Chondrocyte (in vitro differentiated cells): Measurements from ENCODE around the gene TRAPPC6A. TPM values are rescaled to one million over a fixed set of nuclear protein-coding genes. Genes with fewer than 3 reads are reported as not detected.

Experiments used
- DNase-seq: peaks from one replicate; pipeline ENCODE4 v3.0.0; 2021; ENCODE audit warnings: mixed read lengths, low spot score
- H3K27ac Mint-ChIP-seq: one replicate; pipeline ENCODE4 v1.8.0; 2021; ENCODE audit warnings: mild to moderate bottlenecking, moderate library complexity, mixed read lengths; ENCODE audit not compliant: unreplicated experiment
- H3K27me3 Mint-ChIP-seq: 2 replicates; pipeline ENCODE4 v1.8.0; 2021; ENCODE audit warnings: low read depth, mixed read lengths
- H3K36me3 Mint-ChIP-seq: 2 replicates; pipeline ENCODE4 v1.8.0; 2021; ENCODE audit warnings: low read depth, mixed read lengths
- H3K4me1 Mint-ChIP-seq: 2 replicates; pipeline ENCODE4 v1.8.0; 2021; ENCODE audit warnings: low read depth, mild to moderate bottlenecking, mixed read lengths
- H3K4me3 Mint-ChIP-seq: one replicate; pipeline ENCODE4 v1.8.0; 2021; ENCODE audit warnings: mild to moderate bottlenecking, moderate library complexity, mixed read lengths; ENCODE audit not compliant: unreplicated experiment
- H3K9me3 Mint-ChIP-seq: 2 replicates; pipeline ENCODE4 v1.8.0; 2021; ENCODE audit warnings: low read depth, mixed read lengths
- CTCF ChIP-seq: fragments of 200-600 bp; sonication (generic); IDR thresholded peaks from 2 replicates; pipeline ENCODE4 v1.5.0; 2021; ENCODE audit warnings: antibody characterized with exemption, mild to moderate bottlenecking, moderate library complexity
- total RNA-seq: library from RNA; stranded (reverse); gene quantifications from 3 replicates; pipeline ENCODE4 v1.2.1, GENCODE V29; 2021

The TRAPPC6A gene
- total RNA-seq, 1 donor from 2014 or later = 12.7 TPM

GRCh38 chr19:45130236-45130635 is 47.8 kb downstream of the TRAPPC6A start:
- H3K27me3 Mint-ChIP-seq = no peaks in the 10 kb centered on the region
- no peaks in the 10 kb centered on the region for H3K36me3 Mint-ChIP-seq
- no peak for TF ChIP-seq CTCF
- DNase-seq = no peak
- H3K27ac Mint-ChIP-seq = no peak overlapping the region
- peaks cover 8% of the 10 kb centered on the region for H3K4me1 Mint-ChIP-seq
- H3K4me3 Mint-ChIP-seq = no peak overlapping the region
- H3K9me3 Mint-ChIP-seq = no peaks in the 10 kb centered on the region

- Mint-ChIP-seq H3K4me1 (peaks cover 11% of the 10 kb centered on the region), H3K9me3 (no peaks in the 10 kb centered on the region), H3K27me3 (no peaks in the 10 kb centered on the region), H3K27ac (no peak overlapping the region), H3K36me3 (no peaks in the 10 kb centered on the region), H3K4me3 (no peak overlapping the region)
- TF ChIP-seq CTCF = no peak
- DNase-seq = no peak
These were observed 49.2 kb downstream of the TRAPPC6A start for GRCh38 chr19:45128806-45129205.

- Mint-ChIP-seq H3K4me1 (peaks cover 11% of the 10 kb centered on the region), H3K27ac (no peak overlapping the region), H3K4me3 (no peak overlapping the region), H3K9me3 (no peaks in the 10 kb centered on the region), H3K27me3 (no peaks in the 10 kb centered on the region), H3K36me3 (no peaks in the 10 kb centered on the region)
- DNase-seq = no peak
- no peak for TF ChIP-seq CTCF
These were observed 49.9 kb downstream of the TRAPPC6A start for GRCh38 chr19:45128146-45128545.

- TF ChIP-seq CTCF = no peak
- H3K27ac Mint-ChIP-seq = no peak overlapping the region
- H3K36me3 Mint-ChIP-seq = no peaks in the 10 kb centered on the region
- no peak overlapping the region for H3K4me3 Mint-ChIP-seq
- H3K27me3 Mint-ChIP-seq = no peaks in the 10 kb centered on the region
- H3K4me1 Mint-ChIP-seq = peaks cover 11% of the 10 kb centered on the region
- no peaks in the 10 kb centered on the region for H3K9me3 Mint-ChIP-seq
- DNase-seq = no peak
These were observed 51.4 kb downstream of the TRAPPC6A start for GRCh38 chr19:45126654-45127053.

GRCh38 chr19:45125975-45126493 is 52.0 kb downstream of the TRAPPC6A start:
- Mint-ChIP-seq H3K4me1 (peaks cover 11% of the 10 kb centered on the region), H3K36me3 (no peaks in the 10 kb centered on the region), H3K4me3 (no peak overlapping the region), H3K27ac (no peak overlapping the region), H3K9me3 (no peaks in the 10 kb centered on the region), H3K27me3 (no peaks in the 10 kb centered on the region)
- TF ChIP-seq CTCF = peak; percentile 80
- DNase-seq = no peak
